ENCODE measurements around the gene ZMIZ2.

ZMIZ2 gene

GRCh38 chr7:44787041-44787440 is 38.4 kb downstream of the ZMIZ2 start:
- Histone ChIP-seq H3K4me2 (ENCODE audit: low read length) (no peak overlapping the region), H3K79me2 (no peaks in the 10 kb centered on the region)

GRCh38 chr7:44787762-44788161 is 39.1 kb downstream of the ZMIZ2 start:
- TF ChIP-seq, protein P1, sequence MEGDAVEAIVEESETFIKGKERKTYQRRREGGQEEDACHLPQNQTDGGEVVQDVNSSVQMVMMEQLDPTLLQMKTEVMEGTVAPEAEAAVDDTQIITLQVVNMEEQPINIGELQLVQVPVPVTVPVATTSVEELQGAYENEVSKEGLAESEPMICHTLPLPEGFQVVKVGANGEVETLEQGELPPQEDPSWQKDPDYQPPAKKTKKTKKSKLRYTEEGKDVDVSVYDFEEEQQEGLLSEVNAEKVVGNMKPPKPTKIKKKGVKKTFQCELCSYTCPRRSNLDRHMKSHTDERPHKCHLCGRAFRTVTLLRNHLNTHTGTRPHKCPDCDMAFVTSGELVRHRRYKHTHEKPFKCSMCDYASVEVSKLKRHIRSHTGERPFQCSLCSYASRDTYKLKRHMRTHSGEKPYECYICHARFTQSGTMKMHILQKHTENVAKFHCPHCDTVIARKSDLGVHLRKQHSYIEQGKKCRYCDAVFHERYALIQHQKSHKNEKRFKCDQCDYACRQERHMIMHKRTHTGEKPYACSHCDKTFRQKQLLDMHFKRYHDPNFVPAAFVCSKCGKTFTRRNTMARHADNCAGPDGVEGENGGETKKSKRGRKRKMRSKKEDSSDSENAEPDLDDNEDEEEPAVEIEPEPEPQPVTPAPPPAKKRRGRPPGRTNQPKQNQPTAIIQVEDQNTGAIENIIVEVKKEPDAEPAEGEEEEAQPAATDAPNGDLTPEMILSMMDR (IDR thresholded peaks at IDR 0.05): no peak
- no peak overlapping the region for H3K9ac ChIP-seq
- H3K36me3 ChIP-seq (ENCODE audit: control insufficient read depth, insufficient read depth, low read length): no peaks in the 10 kb centered on the region
- no peak overlapping the region for H3K27ac ChIP-seq
- H3K4me3 ChIP-seq (ENCODE audit: low read depth, low read length): no peak overlapping the region
- no peak overlapping the region for H3K4me2 ChIP-seq (ENCODE audit: low read length)
- H2AFZ ChIP-seq: no peak overlapping the region
- H3K4me1 ChIP-seq: peaks cover 8% of the 10 kb centered on the region
- no peaks in the 10 kb centered on the region for H3K79me2 ChIP-seq
- no peaks in the 10 kb centered on the region for H3K9me3 ChIP-seq (ENCODE audit: control insufficient read depth, low read length)
- no peaks in the 10 kb centered on the region for H3K27me3 ChIP-seq (ENCODE audit: control insufficient read depth, insufficient read depth, low read length)

More at GRCh38 chr7:44787041-44787440, 38.4 kb downstream of the ZMIZ2 start:
- no peak overlapping the region for H3K4me3 ChIP-seq (ENCODE audit: low read depth, low read length)
- no peaks in the 10 kb centered on the region for H3K27me3 ChIP-seq (ENCODE audit: control insufficient read depth, insufficient read depth, low read length)
- no peak overlapping the region for H2AFZ ChIP-seq
- peaks cover 8% of the 10 kb centered on the region for H3K4me1 ChIP-seq
- no peaks in the 10 kb centered on the region for H3K36me3 ChIP-seq (ENCODE audit: control insufficient read depth, insufficient read depth, low read length)
- H3K27ac ChIP-seq: no peak overlapping the region
- H3K9me3 ChIP-seq (ENCODE audit: control insufficient read depth, low read length): no peaks in the 10 kb centered on the region
- TF ChIP-seq, protein P1 (IDR thresholded peaks at IDR 0.05): no peak
- H3K9ac ChIP-seq: no peak overlapping the region

GRCh38 chr7:44789990-44790389 is 41.3 kb downstream of the ZMIZ2 start:
- H3K4me3 ChIP-seq (ENCODE audit: low read depth, low read length): no peak overlapping the region
- H3K79me2 ChIP-seq: no peaks in the 10 kb centered on the region
- peaks cover 8% of the 10 kb centered on the region for H3K4me1 ChIP-seq
- no peak overlapping the region for H3K4me2 ChIP-seq (ENCODE audit: low read length)
- no peaks in the 10 kb centered on the region for H3K27me3 ChIP-seq (ENCODE audit: control insufficient read depth, insufficient read depth, low read length)
- H3K36me3 ChIP-seq (ENCODE audit: control insufficient read depth, insufficient read depth, low read length): no peaks in the 10 kb centered on the region
- H2AFZ ChIP-seq: no peak overlapping the region
- TF ChIP-seq, protein P1 (IDR thresholded peaks at IDR 0.05): no peak
- H3K27ac ChIP-seq: no peak overlapping the region
- no peak overlapping the region for H3K9ac ChIP-seq
- no peaks in the 10 kb centered on the region for H3K9me3 ChIP-seq (ENCODE audit: control insufficient read depth, low read length)

DNA sequence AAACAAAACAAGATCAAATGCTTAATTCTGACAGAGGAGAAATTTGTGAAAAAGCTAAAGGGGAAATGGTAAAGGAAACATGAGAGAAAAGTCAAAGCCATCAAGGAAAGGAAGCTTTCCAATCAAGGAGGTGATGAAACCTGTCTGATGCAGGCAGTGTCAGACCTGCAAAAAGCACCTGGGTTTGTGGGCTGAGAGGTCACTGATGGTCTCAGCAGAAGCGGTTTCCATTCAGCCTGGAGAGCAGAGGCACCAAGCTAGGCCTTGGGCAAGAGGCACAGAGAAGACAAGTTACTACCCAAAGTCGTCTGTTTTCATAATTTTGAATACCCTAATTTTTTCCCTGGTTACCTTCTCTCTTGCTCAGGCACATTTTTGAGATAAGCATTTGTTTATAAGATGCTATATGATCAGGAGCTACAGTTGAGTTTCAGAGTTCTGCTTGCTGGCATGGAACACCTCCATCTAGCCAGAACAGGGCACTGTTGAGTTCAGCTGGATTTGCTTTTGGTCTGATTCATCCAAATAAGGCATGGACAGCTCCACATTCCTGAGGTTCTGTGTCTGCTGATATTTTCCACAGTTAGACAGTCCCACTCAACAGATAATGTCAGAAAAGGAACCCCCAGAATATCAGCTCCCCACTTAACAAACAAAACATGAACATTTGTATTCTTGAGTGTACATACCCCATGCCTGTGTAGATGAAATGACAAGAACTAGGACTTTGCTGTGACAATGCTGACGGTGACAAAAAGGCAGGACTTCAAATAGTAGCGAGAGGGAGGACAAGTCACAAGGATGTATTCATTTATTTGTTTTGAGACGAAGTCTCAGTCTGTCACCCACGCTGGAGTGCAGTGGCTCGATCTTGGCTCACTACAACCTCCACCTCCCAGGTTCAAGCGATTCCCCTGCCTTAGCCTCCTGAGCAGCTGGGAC is 42.9 kb downstream of the ZMIZ2 start:
- H3K4me3 ChIP-seq (ENCODE audit: low read depth, low read length): peak overlapping the region; percentile 24
- peaks cover 8% of the 10 kb centered on the region for H3K4me1 ChIP-seq
- no peak overlapping the region for H3K9ac ChIP-seq
- no peaks in the 10 kb centered on the region for H3K27me3 ChIP-seq (ENCODE audit: control insufficient read depth, insufficient read depth, low read length)
- H3K27ac ChIP-seq: peak overlapping the region; percentile 82
- H3K79me2 ChIP-seq: no peaks in the 10 kb centered on the region
- TF ChIP-seq, protein P1 (IDR thresholded peaks at IDR 0.05): peak; percentile 27
- no peaks in the 10 kb centered on the region for H3K9me3 ChIP-seq (ENCODE audit: control insufficient read depth, low read length)
- peak overlapping the region; percentile 59 for H2AFZ ChIP-seq
- peak overlapping the region; percentile 27 for H3K4me2 ChIP-seq (ENCODE audit: low read length)
- H3K36me3 ChIP-seq (ENCODE audit: control insufficient read depth, insufficient read depth, low read length): no peaks in the 10 kb centered on the region
